Omental fat pad (tissue), 4 donors: ENCODE data around the gene CAPN2. TPM values are rescaled to one million over a fixed set of nuclear protein-coding genes. Genes with fewer than 3 reads are reported as not detected.

Experiments used
- ATAC-seq: fragments of 150-250 bp; one replicate; pipeline ENCODE4 v1.9.1; 2016; ENCODE audit warnings: mild to moderate bottlenecking, moderate library complexity; ENCODE audit not compliant: low FRiP score
- DNase-seq: peaks from one replicate; pipeline ENCODE4 v3.0.0-alpha.2; 2019; ENCODE audit warnings: low spot score
- total RNA-seq, 4 donors: library from RNA; depleted of rRNA; stranded (reverse); fragments of >200 nt; gene quantifications; one replicate each; pipeline ENCODE4 v1.1.0, GENCODE V29; 2016
- TF ChIP-seq, protein P1 (sequence below), 3 donors: fragments of 450-650 bp; IDR thresholded peaks; one replicate each; pipeline ENCODE4 v1.5.1; 2016 to 2017; ENCODE audit warnings: antibody characterized with exemption in 3 of 3, mild to moderate bottlenecking in 3 of 3, moderate library complexity in 2 of 3

CAPN2 gene
- total RNA-seq, 4 donors from 2014 or later: 171 to 314 (median 229) TPM

DNA sequence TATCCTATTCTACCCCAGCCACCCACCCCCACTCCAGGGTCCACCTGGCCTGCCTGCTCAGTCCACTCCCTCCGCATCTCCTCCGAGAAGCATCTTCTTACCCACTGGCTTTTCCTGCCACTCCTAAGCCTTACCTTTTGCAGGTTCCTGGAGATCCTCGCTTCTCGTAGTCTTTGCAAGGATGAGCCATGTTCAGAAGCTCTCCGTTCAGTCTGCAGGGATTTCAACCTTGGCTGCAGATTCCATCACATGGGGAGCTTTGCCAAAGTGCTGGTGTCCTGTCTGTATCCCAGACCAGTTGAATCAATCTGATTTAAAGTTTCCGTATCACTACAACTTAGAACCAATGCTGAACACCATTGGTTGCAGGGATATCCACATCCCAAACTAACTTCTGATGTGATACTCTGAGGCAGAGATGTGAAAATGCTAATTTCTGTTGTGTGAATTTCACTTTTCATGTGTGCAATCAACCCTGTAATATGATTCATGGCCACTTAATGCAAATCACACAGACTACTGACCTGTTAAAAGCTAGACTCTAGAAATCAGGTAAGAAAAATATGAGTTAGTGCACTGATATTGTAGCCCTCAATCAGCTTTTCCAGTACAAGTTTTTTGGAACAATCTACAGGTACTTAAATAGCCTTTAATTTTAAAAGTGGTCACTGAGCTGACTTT, 61.9 kb downstream of the CAPN2 start:
- TF ChIP-seq, protein P1, sequence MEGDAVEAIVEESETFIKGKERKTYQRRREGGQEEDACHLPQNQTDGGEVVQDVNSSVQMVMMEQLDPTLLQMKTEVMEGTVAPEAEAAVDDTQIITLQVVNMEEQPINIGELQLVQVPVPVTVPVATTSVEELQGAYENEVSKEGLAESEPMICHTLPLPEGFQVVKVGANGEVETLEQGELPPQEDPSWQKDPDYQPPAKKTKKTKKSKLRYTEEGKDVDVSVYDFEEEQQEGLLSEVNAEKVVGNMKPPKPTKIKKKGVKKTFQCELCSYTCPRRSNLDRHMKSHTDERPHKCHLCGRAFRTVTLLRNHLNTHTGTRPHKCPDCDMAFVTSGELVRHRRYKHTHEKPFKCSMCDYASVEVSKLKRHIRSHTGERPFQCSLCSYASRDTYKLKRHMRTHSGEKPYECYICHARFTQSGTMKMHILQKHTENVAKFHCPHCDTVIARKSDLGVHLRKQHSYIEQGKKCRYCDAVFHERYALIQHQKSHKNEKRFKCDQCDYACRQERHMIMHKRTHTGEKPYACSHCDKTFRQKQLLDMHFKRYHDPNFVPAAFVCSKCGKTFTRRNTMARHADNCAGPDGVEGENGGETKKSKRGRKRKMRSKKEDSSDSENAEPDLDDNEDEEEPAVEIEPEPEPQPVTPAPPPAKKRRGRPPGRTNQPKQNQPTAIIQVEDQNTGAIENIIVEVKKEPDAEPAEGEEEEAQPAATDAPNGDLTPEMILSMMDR (IDR thresholded peaks at IDR 0.05): no peak
- no peak for ATAC-seq

DNA sequence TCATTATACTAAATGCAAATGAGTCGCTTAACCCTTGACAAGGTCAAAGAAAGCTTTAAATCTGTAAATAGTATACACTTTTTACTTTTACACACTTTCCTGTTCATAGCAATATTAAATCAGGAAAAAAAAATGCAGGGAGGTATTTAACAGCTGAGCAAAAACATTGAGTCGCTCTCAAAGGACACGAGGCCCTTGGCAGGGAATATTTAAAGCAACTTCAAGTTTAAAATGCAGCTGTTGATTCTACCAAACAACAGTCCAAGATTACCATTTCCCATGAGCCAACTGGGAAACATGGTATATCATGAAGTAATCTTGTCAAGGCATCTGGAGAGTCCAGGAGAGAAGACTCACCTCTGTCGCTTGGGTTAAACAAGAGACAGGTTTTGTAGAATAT, 62.7 kb downstream of the CAPN2 start:
- TF ChIP-seq, protein P1 (IDR thresholded peaks at IDR 0.05): no peak
- DNase-seq: no peak
- no peak for ATAC-seq

More for the DNA sequence above, 61.9 kb downstream of the CAPN2 start:
- DNase-seq: no peak

DNA sequence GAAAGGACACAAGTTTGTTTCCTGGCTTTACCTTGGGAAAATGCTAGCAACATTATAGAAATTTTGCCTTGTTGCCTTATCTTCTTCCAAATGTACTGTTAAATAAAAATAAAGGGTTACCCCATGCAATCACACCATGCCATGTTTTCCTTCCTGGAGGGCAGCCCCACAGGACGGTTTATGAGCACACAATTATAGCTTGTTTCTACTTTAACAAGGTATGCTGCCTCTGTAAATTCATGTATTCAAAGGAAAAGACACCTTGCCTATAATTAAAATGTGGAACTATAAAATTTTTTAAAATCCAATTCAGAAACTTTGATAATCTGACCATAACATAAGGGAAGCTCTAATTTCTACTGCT, 63.4 kb downstream of the CAPN2 start:
- TF ChIP-seq, protein P1 (IDR thresholded peaks at IDR 0.05): no peak
- DNase-seq: no peak
- no peak for ATAC-seq

DNA sequence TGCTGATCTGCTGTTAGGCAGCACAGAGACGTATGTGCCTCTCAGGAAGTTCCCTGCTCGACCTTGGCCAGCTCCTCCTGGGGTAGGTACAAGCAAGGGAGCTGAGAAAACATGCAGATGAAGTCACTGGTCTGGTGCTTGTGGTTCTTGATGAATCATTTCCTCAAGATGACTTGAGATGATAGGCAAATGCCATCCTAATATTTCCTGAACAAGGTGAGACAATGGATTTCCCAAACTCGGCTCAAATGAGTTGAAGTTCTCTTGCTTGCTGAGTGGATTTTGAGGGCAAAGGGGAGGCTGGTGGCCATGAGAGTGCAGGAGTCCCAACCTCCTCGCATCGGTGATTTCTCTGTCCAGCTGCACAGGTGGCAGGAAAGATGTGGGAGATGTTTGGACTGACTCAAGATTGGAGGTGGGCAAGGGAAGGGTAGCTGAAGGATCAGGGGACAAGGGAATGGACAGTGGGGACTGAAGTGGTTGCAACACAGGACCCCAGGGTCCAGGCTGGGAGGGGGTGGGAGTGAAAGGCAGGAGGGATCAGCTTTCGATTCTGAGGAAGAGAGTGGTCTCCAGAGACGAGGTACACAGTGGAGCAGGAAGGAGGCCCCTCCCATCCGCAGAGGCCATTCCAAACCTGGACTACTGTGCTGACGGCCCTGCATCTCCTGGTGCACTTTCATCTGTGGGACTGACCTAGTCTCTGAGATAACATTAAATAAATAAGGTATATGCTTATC, 63.9 kb downstream of the CAPN2 start:
- TF ChIP-seq, protein P1 (IDR thresholded peaks at IDR 0.05): no peak
- DNase-seq (no peak), ATAC-seq (no peak)

DNA sequence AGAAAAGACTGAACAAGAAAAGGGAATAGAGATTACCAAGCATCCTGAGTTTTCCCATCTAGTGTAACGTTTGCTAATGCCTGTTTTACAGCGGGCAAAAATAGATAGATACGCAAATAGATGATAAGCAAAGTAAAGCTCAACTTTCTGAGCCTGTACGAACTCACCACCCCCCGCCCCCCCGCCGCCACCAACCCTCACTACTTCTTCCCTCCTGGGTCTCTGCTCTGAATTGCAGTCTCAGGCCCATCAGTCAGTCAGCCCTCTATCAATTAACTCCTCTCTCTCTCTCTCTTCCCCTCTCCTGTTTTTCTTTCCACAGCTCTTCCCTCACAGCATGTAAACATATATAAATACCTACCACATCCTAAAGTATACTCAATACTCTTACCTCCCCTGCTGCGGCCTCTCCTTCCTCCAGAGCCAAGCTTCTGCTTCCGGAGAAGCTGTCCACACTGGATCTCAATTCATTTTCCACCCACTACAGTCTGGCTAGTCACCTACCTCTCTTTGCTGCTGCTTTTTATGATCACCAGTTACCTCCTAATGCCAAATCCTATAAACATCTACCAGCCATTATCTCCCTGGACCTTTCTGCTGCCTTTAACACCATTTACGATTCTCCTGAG, 64.6 kb downstream of the CAPN2 start:
- ATAC-seq (no peak), DNase-seq (no peak)
- TF ChIP-seq, protein P1 (IDR thresholded peaks at IDR 0.05): no peak

DNA sequence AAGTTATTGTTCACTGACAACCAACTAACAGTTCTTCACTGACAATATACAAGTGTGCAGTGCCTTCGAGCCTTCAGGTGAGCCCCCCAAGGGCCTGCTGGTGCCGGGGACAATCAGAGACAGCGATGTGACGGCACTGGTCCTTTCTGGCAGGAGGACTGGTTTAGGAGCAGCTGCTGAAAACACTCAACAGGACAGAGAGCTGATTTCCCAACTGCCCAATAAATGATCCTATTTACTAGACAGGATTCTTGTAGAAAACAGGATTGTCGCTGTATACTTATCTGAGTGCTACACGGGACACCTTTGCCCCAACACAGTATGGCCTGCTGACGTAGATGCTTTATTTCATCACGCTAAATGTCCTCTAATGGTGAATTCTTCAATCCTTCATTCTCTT, 68.0 kb downstream of the CAPN2 start:
- no peak for DNase-seq
- TF ChIP-seq, protein P1 (IDR thresholded peaks at IDR 0.05): no peak
- no peak for ATAC-seq
